Ramos (cell line): Measurements from ENCODE around the gene LDAF1.

ENCODE experiments used
- in situ Hi-C: fragments of 300-500 bp; cut with MboI; formaldehyde crosslinking; loops from one replicate; pipeline ENCODE4 v1.14.3; 2022; ENCODE audit warnings: low sequenced_read_pairs; ENCODE audit not compliant: unreplicated experiment

Gene LDAF1

DNA sequence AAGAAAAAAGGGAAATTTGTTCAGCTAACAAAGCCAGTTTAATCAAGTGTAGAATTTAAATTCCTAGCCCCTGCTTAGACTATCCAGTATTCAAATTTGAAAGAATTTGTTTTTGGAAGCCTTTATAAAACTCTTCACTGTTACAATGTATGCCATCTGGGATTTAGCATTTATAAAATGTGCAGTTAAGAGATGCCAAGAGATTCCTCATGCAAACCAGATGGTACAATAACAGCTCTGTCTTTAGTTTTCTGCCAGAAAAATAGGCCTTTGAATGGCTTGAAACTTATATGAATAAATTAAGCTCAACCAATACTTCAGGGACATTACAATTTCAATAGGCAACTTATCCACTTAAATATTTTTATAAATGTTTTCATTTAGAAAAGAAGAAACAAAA lies 68.3 kb downstream of the LDAF1 start:
- in situ Hi-C loops, result no loop called here

DNA sequence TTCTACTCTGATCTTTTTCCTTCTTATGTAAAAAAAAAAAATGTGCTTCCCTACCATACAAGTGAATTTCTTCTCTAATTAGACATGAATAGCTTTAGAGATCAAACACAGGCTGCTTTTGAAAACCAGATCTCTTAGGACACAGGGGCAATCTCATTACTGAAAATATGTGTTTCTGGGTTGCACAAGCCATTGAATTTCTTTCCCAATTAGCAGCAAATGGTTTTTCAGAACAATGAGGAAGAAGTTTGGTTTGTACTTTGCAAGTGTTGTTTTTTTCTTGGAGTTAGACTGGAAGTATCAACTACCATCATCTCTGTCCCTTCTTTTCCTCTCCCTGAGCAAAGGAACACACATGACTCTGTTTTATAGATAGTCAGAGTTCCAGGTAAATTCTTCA lies 69.4 kb downstream of the LDAF1 start:
- in situ Hi-C loops, result no loop called here

DNA sequence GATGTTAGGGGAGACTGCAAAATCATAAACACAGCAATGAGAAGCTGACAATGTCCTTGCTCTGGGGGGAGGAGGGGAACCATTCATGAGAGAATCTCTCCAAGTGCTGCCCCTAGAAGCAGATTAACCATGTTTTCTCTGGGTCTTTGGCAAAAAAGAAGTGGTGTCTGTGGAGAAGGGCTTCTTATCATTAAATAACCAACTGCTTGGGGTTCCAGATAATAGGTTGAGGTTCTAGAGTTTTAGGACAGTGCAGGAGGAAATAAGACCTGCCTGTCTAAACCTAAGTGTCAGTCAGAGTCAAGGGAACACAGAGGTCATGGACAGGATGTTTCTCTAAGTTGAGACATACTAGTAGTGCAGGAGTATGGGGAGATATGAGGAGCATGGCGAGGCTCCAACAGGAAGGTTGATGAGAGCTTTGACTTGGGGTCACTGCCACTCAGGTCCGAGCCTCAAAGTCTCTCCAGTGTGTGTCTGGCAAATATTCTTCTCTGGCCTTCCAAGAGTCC lies 69.9 kb downstream of the LDAF1 start:
- in situ Hi-C loops, result no loop called here
